Measurements from ENCODE around the gene CDKAL1.
"Not testable (repeated sequence)": the region's sequence is repeated elsewhere in the genome, so short reads cannot be mapped to it uniquely, and the experiment has no call there.

The CDKAL1 gene

DNA sequence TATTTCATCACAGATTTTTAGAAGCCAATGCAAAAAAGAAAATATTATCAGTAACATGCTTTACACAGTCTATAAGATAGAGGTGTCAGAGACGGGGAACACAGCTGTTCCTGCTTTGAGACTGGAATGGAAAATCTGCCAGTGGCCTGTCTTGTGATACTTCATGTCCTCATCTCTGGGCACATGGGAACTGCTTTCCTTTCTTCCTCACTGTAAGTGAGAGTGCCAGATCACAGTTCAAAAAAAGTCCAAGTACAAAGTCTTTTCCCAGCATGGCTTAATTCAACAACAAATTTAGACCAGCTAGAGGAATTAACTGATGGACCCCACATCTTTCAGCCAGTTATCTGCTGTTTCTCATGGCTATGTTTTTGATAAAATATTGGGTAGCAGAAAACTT is 490.4 kb downstream of the CDKAL1 start:
- no peak for DNase-seq (ENCODE audit: low spot score)

DNA sequence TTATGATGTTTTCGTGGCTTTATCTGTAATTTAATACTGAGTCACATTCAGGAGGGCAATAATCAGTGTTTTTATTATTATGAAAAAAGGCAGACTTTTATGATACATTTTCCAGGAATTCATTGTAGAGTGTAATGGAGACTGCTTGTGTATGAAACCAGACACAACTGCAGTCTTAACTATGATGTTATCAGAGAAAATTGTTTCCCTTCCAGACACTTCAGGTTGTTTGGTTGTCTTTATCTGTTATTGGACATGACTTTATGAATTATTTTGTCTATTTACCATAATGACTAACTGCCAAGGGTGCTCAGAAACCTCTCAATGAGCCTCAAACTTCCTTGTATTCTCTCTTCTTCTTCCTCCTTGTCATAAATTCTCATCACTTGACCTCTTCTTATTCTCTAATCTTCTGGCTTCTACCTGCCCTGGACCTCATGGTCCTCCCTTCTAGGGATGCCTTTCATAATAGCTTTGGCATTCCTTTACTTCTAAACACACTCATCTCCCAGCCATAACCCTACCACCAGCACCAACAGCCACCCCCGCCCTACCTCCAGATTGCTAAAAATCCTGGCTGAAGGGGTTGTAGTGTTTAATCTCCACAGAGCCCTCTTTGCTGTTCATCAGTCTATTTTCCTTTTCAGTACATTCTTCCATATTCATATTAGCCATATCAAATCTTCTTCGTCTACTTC is 492.5 kb downstream of the CDKAL1 start:
- DNase-seq (ENCODE audit: low spot score), result no peak

DNA sequence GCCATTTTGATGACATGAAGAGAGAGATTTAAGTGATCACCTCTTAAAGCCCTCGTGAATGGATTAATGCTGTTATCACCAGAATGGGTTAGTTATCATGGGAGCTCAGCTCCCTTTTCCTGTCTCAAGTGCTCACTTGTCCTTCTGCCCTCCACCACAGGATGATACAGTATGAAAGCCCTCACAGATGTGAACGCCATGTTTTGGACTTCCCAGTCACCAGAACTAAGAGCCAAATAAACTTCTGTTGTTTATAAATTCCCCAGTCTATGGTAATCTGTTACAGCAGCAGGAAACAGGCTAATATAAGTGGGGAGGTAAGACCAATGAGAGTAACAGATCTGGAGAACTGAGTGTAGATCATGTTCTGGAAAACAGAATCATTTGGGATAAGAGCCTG is 493.2 kb downstream of the CDKAL1 start:
- no peak for DNase-seq (ENCODE audit: low spot score)

DNA sequence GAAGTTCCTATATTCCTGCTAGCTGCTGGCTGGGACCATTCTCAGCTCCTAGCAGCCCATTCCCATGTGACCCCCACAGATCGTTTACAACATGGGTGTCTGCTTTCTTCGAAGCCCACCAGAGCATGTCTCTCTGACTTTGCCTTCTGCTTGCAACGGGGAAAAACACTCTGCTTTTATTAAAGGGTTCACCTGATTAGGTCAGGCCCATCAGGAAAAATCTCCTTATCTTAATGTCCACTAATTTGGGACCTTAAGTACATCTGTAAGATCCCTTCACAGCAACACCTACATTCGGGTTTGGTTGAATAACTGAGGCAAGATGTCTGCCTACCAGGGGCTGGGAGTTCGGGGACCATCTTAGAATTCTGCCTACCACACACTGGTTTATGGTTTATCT is 496.9 kb downstream of the CDKAL1 start:
- DNase-seq (ENCODE audit: low spot score), result no peak

DNA sequence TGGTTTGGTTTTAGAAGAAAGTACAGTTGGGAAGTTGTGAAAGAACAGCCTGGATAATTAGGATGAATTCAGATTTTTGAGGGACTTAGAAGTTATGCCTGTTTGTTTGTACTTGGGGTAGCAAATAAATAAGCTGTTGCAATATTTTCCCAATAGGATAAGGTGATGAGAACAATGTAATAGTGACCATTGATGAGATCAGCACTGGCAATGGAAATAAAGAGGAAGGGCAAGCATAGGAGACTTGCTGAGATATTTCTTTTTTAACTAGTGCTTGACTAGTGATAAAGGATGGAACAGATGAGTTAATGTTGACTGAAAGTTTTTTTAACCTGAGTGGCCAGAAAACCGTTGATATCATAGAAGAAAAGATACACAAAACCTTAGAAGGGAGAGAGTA is 498.8 kb downstream of the CDKAL1 start:
- no peak for DNase-seq (ENCODE audit: low spot score)

DNA sequence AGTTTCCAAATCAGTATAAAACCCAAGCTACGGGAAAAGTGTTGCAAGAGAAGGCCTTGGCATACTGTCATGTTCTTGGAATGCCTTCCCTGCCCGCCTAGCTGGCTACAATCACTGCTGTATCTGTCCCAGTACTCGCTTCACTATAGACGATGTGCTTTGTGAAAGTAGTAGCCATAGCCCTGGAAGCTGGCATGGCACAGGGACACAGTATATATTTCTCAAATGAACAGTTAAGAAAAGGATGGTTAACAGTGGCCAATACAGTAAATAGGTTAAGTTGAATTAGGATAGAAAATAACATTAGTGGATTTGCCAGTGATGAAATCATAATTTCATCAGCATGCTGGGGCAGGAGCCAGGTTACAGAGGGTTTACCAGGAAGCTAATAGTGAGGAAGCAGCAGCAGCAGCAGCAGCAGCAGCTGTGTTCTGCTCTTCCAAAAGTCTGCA is 499.3 kb downstream of the CDKAL1 start:
- no peak for DNase-seq (ENCODE audit: low spot score)

DNA sequence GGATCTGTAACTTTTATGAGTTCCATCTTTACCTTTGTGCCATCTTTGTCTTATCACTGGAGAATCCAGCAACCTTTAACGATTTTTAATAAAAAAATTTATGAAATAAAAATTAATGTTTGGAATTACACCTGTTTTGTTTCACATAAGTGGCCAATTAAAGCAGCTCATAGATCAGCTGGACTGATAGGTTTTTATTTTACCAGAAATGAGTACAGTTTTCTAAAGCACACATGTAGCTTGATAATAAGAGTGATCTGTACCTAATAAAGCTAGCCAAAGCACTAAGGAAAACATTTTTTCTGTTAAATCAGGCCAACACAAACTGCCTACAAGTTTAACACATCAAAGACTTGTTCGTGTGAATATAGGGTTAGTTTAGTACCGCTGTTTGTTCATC is 500.1 kb downstream of the CDKAL1 start:
- DNase-seq (ENCODE audit: low spot score), result no peak

DNA sequence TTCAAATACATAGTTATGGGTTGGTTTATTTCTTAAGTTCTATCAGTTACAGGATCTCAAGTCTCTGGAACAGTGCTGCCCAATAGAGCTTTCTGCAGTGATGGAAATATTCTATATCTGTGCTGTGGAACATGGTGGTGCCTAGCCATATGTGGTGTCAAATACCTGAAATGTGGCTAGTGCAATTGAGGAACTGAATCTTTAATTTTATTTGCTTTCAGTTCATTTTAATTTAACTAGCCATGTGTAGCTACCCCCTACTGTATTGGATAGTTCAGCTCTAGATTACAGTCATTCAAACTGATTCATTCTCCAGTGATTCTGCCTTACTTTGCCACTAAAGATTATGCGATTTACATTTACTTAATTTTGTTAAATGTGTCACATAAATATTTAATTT is 503.2 kb downstream of the CDKAL1 start:
- no peak for DNase-seq (ENCODE audit: low spot score)

DNA sequence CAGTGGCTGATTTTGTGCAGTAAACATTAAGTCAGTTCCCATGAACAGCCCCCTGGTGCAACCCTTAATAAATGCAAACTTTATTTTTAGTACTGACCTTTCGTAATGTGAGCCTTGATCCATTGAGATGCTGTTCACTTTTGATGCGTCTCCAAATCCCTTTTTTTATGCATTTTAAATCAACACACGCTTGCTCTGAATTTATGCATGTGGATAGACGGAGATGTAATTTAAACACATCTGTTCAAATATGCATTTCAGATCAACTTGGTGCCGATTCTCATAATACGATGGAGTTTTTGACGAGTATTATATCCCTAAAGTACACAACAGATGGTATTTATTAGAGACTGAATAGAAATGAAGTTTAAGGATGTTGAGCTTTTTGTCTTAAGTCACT is 505.7 kb downstream of the CDKAL1 start:
- DNase-seq (ENCODE audit: low spot score), result no peak

DNA sequence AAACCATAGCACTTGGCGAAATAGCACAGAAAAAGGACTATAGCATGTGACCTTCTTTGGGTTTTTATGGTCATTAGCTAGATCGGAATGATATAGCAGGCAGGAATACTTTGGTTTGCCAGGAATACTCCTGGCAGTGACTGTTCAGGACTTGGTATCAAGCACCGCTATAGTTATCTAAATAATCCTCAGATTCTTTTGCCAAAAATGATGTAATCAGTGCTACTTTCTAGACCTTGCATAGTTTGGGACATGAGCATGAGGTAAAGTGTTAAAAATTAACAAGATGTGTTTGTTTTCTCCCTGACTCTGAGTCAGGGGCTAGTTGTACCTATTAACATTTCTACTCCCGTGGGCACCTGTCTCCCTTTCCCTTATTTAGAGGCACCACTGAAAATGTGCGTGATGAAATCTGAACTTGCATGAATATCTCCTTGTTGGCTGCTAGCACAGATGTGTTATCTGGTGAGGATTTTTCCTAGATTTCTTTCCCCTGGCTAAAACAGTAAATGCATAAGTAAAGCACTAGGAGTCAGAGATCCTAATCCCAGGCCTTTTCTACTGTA is 511.0 kb downstream of the CDKAL1 start:
- DNase-seq (ENCODE audit: low spot score), result no peak

DNA sequence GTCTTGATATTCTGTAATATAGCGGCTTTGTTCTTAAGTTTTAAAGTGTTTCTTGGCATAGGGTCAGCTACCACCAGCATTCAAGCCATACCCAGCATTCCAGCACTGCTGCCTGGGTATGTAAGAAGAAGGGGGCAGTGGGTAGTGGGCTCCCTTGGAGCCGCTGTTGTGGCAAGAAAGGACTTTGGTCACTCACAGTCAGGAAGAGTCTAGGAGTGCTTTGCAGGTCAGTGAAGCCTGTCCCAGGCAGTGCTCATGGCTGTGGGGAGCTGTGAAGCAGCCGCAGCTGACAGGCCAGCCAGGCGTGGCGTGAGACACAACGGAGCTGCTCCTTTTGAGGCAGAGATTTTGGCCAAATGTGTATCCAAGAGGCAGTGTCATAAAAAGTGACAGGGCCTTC is 512.0 kb downstream of the CDKAL1 start:
- no peak for DNase-seq (ENCODE audit: low spot score)

DNA sequence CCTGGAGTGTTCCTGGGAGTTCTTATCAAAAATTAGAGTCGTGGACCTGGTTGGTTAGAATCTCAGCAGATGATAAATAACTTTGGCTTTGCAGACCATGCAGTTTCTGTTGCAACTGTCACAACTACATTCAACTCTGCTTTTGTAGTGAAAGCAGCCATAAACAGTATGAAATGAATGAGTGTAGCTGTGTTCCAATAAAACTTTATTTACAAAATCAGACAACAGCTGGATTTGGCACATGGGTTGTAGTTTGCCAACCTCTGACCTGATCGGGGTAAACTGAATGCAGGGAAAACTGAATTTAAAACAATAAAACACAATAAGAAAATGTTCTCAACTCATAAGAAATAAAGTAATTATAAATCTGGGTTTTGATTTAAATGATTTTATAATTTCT is 513.8 kb downstream of the CDKAL1 start:
- DNase-seq (ENCODE audit: low spot score), result no peak

DNA sequence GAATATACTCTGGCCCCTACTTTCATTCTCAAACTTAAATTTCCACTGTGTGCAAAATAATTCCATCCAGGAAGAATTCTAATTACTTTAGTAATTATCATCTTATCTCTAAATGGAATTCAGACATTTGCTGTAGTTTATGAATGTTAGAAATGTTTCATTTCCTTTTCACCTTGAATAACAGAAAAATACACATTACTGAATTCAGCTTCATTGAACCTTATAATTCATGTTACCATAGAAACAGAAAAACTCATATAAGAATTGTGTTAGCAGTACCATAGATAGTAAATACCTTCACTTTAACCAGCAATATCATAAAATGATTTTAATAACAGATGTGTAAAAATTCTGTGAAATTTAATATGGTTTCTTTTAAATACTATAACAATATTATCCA is 514.9 kb downstream of the CDKAL1 start:
- no peak for DNase-seq (ENCODE audit: low spot score)

DNA sequence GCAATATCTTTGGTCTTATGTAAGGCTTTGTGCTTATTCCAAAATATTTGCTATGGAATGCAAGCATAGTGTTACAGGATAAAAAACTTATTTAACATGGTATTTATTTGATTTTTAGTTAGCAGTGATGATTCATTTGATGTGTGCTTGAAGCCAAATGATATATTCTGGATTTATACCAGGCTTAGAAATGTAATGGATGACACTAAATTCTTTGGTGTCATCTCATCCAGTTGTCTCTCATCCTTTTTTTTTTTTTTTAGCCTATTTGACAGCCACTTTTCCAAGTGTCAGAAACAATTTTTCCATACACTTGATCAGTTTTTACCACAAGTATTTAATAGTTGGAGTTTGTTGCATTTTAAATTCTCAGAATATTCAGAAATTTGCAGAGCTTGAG is 515.3 kb downstream of the CDKAL1 start:
- no peak for DNase-seq (ENCODE audit: low spot score)

DNA sequence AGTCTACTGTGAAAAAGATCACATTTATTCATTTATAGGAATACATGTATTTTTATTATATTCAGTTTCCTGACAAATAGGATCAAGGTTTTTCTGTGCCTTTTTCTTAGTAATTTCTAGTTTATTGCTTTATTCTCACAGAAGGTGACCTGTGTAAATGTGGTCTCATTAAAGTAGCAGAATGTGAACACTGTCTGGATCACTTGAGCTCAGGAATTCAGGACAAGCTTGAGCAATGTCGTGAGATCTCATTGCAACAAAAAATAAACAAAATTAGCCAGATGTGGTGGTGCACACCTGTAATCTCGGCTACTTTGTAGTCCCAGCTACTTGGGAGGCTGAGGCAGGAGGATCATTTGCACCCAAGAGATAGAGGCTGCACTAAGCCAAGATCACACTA is 516.7 kb downstream of the CDKAL1 start:
- DNase-seq (ENCODE audit: low spot score), result no peak

DNA sequence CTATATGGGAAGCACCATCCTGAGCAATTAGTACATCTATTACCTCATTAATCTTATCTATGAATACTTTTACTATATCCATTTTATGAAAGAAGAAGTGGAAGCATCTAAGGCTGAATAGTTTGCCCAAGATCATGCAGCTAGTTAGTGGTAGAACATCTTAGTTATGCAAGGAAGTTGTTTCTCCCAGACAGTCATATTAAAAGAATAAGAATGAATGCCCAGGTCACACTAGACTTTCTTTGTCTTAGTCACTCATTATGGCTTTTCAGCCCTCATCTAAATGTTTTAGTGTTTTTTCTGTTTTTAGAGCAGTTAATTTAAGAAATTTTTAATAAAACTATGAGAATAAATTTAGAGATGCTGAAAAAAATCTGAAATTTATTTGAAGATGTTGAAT is 517.5 kb downstream of the CDKAL1 start:
- no peak for DNase-seq (ENCODE audit: low spot score)

DNA sequence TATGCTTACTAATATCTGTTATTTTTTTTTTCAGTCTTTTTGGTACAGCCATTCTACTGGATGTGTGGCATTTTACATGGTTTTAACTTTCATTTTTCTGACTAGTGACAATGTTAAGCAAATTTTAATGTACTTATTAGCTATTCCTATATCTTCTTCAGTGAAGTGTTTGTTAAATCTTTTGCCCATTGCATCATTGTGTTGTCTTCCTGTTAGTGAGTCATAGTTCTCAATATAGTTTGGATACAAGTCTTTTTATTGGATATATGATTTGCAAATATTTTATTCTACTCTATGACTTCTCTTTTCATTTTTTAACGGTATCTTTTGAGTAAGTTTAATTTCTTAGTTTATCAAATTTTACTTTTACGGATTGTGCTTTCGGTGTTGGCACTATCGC is 519.4 kb downstream of the CDKAL1 start:
- no peak for DNase-seq (ENCODE audit: low spot score)

DNA sequence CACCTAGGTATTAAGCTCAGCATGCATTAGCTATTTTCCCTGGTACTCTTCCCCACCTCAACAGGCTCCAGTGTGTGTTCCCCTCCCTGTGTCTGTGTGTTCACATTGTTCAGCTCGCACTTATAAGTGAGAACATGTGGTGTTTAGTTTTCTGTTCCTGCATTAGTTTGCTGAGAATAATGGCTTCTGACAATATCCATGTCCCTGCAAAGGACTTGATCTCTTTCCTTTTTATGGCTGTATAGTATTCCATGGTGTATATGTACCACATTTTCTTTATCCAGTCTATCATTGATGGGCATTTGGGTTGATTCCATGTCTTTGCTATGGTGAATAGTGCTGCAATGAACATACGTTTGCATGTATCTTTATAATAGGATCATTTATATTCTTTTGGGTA is 521.2 kb downstream of the CDKAL1 start:
- not testable (repeated sequence) for DNase-seq (ENCODE audit: low spot score)

DNA sequence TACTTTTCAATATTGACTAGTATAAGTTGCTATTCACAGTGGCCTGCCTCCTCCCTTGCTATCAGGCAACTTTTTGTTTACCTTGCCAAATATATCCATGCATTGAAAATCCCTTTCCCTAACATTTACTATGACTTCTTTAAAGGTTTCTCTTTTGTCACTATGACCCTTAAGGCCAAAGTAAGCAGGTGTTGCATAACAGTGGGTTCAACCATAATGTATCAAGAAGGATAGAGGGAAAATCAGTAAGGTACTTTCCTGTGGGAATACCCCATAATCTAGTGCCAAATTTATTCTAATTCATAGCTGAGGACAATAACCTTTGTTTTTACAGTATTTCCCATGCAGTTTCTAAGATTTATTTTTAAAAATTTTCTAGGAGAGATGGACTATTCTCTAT is 527.6 kb downstream of the CDKAL1 start:
- no peak for DNase-seq (ENCODE audit: low spot score)

DNA sequence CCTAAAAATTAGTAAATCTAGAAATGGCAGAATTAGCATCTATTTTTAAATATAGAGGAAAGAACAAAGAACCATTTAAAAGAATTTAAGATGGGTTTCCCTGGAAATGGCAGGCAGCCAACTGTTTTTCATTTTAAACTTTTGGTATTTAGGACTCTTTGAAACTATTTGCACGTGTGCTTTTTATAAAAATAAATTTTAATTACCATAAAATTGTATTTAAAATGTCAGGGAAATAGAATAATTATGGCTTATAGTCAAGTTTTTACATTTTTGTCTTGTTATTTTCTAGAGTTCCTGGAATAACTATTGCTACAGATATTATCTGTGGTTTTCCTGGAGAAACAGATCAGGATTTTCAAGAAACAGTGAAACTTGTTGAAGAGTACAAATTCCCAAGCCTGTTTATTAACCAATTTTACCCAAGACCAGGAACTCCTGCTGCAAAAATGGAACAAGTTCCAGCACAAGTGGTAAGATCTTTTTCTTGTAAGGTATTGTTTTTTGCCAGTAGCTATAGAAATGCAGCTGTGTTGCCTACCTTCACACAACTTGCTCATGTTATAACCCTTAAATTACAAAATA is 530.6 kb downstream of the CDKAL1 start:
- no peak for DNase-seq (ENCODE audit: low spot score)

DNA sequence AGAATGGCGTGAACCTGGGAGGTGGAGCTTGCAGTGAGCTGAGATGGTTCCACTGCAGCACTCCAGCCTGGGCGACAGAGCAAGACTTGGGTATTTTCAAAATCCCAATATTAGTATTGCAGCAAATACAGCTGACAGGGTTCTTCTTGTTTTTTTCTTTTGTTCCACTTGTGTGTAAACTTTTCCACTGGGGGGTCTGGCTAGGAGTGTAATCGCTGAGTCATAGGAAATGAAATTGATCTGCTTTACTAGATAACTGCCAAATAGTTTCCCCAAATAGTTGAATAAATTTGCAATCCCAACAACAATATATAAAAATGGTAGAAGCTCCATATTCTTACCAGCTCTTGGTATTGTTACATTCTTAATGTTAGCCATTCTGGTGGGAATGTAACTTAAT is 533.3 kb downstream of the CDKAL1 start:
- DNase-seq (ENCODE audit: low spot score), result no peak

DNA sequence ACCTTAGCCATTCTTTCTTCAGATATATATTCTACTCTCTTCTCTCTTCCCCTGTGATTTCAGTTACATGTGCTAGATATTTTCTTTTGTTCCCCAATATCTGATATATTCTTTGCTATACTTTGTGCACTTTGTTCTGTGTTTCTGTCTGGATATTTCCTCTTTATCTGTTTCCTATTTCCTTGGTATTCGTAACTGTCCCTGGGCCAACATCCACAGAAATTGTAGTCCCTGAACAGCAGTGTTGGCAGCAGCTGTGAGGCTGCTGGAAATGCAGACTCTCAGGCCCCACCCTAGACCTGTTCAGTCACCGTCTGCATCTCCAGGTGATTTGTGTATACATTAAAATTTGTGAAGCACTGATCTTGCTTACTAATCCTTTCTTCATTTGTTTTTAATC is 536.4 kb downstream of the CDKAL1 start:
- DNase-seq (ENCODE audit: low spot score), result no peak

DNA sequence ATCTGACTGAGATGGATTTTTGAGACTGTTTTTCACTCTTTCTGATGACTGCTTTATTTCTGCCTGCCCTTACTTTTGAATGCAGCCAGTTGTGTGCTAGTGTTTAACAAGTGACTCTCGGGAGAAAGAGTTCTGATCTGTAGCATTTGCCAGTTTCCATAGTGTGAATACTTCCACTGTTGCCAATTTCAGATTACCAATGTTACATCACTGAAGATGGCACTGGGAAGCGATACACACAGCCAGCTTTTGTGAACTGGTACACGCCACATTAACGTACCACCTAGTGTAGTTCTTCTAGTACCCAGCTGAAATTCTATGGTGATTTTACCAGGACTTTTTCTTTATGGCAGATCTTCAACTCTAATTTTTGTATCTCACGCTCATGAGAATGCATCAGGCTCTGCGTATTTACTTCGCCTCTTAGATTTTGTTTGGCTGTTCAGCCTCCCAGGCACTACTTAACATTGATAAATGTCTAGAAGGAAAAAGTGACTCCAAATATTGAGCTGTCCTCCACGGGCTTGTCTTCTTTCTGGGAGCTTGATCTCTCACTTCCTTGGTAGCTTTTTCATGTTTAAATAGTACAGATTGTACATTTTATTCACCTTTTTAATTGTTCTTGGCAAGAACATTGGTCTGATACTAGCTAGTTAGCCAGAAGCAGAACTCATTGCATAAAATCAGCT is 537.7 kb downstream of the CDKAL1 start:
- DNase-seq (ENCODE audit: low spot score), result no peak

Measured in CD4-positive, alpha-beta T cell treated with Interleukin-15 for 4 hours (primary cell).